ELR (cell line): ENCODE data around the gene CFB.
A peak's percentile ranks its signal among the peaks of the same experiment; 100 is the strongest.
"Not testable (repeated sequence)": the region's sequence is repeated elsewhere in the genome, so short reads cannot be mapped to it uniquely, and the experiment has no call there.

Source experiments
- DNase-seq: peaks from one replicate; pipeline ENCODE4 v3.0.0-alpha.2; 2015; ENCODE audit warnings: low read depth

Gene CFB

DNA sequence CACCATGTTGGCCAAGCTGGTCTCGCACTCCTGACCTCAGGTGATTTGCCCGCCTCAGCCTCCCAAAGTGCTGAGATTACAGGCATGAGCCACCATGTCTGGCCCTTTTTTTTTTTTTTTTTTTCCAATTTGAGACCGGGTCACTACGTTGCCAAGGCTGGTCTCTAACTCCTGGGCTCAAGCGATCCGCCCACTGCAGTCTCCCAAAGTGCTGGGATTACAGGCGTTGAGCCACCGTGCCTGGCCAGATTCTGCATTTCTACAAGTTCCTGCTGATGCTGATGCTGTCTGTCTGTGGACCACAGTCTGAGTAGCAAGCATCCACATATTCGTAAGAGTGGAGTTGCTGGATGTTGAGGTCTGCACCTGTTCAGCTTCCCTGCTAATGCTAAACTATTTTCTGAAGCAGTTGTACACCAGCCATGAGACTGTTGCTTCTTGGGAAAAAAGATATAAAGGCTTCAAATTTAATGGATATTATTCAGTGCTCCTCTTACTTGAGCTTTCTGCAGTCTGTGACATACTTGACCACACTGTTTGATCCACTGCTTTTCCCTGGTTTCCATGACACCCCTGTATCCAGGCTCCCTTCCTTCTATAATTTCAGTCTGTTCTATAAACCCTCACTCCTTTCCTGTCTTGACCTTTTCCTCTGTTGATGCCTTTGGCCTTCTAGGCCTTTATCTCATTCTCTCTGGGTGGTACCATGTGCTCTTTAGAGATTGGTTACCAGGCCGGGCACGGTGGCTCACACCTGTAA is 33.9 kb upstream of the CFB start:
- DNase-seq: no peak

DNA sequence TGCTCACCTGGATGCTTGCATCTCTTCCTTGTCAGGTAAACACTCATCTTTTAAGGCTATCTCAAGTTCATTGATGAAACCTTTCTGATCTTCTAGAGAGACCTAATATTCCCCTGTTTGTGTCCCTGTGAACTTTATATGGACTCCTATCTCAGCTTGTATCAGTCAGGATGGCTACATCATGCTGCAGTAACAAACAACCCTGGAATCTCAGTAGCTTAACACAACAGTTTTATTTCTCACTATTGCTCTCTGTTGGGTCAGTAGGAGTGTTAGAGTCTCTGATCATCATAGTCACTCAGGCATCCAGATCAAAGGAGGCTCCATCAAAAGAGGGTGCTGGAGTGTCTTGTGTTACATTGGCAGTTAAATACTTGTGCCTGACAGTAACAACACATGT is 30.5 kb upstream of the CFB start:
- no peak for DNase-seq

- DNase-seq: no peak
Observed at GRCh38 chr6:31915756-31916155, 30.1 kb upstream of the CFB start.

DNA sequence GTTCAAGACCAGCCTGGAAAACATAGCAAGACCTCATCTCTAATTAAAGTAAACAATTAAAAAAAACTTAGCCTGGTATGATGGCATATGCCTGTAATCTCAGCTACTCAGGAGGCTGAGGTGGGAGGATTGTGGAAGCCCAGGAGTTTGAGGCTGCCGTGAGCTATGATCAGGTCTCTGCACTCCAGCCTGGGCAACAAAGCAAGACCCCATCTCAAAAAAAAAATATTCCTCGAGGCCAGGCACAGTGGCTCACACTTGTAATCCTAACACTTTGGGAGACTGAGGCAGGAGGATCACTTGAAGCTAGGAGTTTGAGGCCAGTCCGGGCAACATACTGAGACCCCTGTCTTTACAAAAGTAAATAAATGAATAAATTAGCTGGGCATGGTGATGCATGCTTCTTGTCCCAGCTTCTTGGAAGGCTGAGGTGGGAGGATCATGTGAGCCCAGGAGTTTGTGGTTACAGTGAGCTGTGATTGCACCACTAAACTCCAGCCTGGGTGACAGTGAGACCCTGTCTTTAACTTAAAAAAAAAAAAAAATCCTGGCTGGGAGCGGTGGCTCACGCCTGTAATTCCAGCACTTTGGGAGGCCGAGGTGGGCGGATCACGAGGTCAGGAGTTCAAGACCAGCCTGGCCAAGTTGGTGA is 27.7 kb upstream of the CFB start:
- DNase-seq: no peak

DNA sequence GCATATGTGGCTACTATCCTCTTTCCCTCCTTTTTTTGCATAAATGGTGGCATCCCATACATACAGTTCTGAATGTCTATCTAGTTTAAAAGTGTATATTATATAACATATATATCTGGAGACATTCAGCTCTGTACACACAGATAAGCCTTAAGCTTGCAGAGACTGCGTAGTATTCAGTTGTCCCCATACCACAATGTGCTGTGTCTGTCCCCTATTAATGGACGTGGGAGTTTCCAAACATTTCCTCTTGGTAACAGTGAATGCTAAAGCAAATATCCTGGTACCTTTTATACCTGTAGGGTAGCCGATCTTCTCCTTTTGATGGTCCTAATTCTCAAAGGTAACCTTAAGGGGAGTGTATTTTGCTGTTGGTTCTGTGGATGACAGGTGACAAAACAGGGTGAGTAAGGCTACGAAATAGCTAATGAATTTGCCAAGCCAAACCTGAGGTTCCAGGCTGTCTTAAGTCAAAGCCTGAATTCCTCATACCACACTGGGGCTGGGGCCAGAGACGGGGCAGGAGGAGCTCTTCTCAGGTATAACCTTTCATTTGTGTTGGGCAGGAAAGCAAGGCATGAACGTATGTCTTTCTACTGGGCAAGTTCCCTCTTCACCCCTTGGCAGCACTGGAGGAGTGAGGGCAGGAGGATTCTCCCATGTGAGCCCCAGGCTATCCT is 26.1 kb upstream of the CFB start:
- DNase-seq: no peak

GRCh38 chr6:31920811-31921210 is 25.1 kb upstream of the CFB start:
- DNase-seq: no peak

DNA sequence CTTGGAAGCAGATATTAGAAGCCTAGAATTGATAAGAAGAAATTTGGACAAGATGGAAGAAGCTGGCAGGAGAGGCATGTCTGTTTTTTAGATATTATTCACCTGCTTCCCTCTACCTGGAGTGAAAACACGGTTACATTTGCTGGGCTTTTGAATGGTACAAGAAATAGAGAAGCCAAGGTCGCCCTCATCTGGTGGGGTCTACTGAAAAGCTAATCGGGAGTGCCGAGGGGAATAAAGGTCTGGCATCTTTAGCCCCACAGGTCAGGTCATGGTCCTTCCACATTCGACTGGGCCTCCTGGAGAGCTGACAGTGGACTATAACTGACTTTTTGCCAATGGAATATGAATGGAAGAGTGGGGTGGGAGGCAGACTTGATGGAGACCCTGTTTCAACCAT is 23.0 kb upstream of the CFB start:
- no peak for DNase-seq

DNA sequence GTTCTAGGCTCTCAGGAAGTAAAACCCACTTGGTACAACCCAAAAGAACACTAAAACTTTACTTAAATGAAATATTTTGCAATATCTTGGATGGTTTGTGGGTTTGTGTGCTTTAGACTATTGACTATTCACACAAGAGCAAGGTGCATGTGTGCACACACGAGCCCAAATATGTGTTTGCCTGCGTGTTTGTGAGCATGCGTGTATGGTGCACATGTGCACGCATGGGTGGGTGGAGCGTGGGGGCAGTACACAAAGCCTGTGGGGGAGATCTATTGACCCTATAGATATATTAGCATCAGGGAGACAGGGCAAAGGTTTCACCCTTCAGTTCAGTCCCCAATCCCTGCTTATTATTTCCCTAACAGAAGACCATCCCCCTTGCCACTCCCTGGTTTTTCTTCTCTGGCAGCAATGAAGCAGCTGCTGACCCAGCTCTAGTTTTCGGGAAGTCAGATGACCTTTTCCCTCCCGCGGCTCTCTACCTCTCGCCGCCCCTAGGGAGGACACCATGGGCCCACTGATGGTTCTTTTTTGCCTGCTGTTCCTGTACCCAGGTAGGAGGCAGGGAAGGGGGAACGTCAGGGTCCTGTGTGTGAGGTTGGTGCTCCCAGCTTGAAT is 18.5 kb upstream of the CFB start, which contains the start of gene C2:
Gene C2 (plus strand): TSS at position 476 of the 621 bp plus-strand sequence. CDS start 36 bp downstream, at position 512.
- no peak for DNase-seq

GRCh38 chr6:31927863-31928671 is 17.8 kb upstream of the CFB start:
- DNase-seq: no peak

DNA sequence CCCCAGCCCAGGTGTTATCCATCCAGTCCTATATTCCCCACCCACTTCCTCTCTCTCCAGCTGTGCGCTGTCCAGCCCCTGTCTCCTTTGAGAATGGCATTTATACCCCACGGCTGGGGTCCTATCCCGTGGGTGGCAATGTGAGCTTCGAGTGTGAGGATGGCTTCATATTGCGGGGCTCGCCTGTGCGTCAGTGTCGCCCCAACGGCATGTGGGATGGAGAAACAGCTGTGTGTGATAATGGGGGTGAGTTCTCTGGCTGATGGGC is 17.3 kb upstream of the CFB start:
- DNase-seq: no peak

DNA sequence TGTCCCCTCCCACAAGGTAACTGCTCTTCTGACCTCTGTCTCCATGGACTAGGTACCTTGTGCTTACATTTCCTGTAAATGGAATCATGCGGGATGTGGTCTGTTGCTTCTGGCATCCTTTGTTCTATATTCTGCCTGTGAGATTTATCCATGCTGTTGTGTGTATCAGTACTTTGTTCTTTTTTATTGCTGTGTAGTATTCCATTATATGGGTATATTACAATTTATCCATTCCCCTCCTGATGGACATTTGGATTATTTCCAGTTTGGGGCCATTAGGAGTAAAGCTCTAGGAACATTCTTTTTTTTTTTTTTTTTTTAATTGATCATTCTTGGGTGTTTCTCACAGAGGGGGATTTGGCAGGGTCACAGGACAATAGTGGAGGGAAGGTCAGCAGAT is 14.9 kb upstream of the CFB start:
- no peak for DNase-seq

GRCh38 chr6:31932137-31932536 is 13.8 kb upstream of the CFB start:
- DNase-seq: not testable (repeated sequence)

DNA sequence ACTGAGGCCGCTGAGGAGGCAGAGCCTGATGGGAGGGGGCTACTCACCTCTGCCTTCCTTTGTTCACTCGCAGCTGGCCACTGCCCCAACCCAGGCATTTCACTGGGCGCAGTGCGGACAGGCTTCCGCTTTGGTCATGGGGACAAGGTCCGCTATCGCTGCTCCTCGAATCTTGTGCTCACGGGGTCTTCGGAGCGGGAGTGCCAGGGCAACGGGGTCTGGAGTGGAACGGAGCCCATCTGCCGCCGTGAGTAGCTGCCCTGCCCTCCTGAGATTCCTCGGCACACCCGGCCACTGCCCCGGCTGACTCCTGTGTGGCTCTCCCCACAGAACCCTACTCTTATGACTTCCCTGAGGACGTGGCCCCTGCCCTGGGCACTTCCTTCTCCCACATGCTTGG is 12.4 kb upstream of the CFB start:
- no peak for DNase-seq

DNA sequence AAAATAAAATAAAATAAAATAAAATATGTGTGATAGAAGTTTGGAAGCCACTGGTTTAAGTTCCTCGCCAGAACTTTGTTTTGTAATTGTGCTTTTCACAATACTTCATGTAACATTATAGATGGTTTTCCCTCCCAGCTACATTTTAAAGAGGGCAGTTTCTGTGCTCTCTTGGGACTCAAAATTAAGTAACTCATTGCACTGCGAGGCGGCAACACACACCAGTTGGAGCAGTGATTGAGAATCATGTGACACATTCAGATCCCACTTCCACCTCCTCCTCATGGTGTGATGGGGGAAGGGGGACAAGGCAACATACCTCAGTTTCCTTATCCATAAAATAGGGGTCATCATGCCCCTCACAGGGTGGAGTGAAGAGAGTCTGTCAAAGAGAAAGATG is 10.9 kb upstream of the CFB start:
- no peak for DNase-seq

- no peak for DNase-seq
Observed at GRCh38 chr6:31935823-31936222, 10.1 kb upstream of the CFB start.

GRCh38 chr6:31940256-31940664 is 5.6 kb upstream of the CFB start:
- DNase-seq: peak; percentile 47

DNA sequence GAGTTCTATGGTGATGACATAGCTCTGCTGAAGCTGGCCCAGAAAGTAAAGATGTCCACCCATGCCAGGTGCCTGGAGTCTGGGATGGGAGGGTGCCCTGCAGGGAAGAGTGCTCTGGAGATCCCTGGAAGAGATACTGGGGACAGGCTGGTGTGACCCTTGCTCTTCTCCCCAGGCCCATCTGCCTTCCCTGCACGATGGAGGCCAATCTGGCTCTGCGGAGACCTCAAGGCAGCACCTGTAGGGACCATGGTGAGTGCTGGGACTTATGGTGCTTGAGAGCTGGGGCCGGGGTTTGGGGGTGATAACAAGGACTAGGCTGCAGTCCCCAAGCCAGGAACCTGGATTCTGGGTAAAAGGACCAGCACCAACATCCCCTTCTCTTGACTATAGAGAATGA is 2.2 kb upstream of the CFB start:
- no peak for DNase-seq

DNA sequence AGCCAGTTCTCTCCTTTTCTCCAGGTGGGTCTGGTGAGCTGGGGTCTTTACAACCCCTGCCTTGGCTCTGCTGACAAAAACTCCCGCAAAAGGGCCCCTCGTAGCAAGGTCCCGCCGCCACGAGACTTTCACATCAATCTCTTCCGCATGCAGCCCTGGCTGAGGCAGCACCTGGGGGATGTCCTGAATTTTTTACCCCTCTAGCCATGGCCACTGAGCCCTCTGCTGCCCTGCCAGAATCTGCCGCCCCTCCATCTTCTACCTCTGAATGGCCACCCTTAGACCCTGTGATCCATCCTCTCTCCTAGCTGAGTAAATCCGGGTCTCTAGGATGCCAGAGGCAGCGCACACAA is 765 bp upstream of the CFB start:
- DNase-seq: no peak

DNA sequence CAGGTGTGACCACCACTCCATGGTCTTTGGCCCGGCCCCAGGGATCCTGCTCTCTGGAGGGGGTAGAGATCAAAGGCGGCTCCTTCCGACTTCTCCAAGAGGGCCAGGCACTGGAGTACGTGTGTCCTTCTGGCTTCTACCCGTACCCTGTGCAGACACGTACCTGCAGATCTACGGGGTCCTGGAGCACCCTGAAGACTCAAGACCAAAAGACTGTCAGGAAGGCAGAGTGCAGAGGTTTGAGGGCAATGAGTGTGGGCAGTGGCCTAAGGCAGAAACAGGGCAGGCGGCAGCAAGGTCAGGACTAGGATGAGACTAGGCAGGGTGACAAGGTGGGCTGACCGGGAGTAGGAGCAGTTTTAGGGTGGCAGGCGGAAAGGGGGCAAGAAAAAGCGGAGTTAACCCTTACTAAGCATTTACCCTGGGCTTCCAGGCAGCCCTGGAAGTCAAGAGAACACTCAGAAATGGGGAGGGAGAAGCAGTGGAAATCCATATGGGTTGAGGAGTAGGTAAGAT is 533 bp downstream of the CFB start:
- no peak for DNase-seq

- no peak for DNase-seq
Observed at GRCh38 chr6:31947070-31947675, 1.3 kb downstream of the CFB start.

DNA sequence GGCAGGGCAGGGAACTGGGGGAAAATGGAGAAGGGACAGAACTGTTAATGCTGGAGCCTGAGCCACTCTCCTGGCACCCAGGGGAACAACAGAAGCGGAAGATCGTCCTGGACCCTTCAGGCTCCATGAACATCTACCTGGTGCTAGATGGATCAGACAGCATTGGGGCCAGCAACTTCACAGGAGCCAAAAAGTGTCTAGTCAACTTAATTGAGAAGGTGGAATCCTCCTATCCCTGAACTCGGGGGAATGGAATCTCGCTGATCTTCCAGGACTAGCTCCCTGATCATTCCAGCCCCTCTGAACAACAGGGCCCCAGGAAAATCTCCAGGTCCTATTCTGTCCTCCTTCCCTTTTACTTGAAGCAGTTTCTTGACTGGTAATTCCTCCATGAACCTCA is 2.0 kb downstream of the CFB start:
- no peak for DNase-seq

DNA sequence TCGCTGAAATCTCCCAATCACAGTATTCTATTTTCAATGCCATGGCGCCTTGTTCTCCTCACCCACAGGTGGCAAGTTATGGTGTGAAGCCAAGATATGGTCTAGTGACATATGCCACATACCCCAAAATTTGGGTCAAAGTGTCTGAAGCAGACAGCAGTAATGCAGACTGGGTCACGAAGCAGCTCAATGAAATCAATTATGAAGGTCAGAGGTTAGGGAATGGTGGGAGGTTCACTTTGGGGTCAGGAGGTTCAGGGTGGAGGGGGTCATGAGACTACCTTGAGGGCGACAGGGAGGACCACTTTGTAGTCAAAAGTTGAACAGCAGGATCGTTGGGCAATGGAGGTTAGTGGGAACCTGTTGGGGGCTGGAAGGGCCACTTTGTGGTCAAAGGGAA is 2.4 kb downstream of the CFB start:
- DNase-seq: no peak
